Measurements from ENCODE around the gene KRTAP10-4. TPM values are rescaled to one million over a fixed set of nuclear protein-coding genes. Genes with fewer than 3 reads are reported as not detected.

Gene KRTAP10-4
- total and polyA plus RNA-seq, 2 donors (not counting 3 experiments of a cell fraction or from before 2014, with no cell fraction given) = not detected

- Histone ChIP-seq H3K4me1 (ENCODE audit: control insufficient read depth, extremely low read depth, insufficient read depth, low read length) (no peaks in the 10 kb centered on the region), H3K4me2 (ENCODE audit: insufficient read depth, low read length) (no peak overlapping the region), H3K36me3 (ENCODE audit: control insufficient read depth in 2 of 2, extremely low read depth in 1 of 2, insufficient read depth in 2 of 2, low read length in 2 of 2) (no peaks in the 10 kb centered on the region), H3K9ac (replicated peaks; ENCODE audit: extremely low read depth, insufficient read depth, low read length) (no peak overlapping the region), H3K9me3 (replicated peaks; ENCODE audit: control insufficient read depth, insufficient read depth, low read length) (peaks cover 5% of the 10 kb centered on the region), H2AFZ (ENCODE audit: low read depth, low read length) (no peak overlapping the region), H3K9me1 (replicated peaks; ENCODE audit: control insufficient read depth, extremely low read depth, insufficient read depth, low read length) (no peaks in the 10 kb centered on the region), H4K20me1 (replicated peaks; ENCODE audit: control insufficient read depth, extremely low read depth, insufficient read depth, low read length) (no peaks in the 10 kb centered on the region), H3K4me3 (replicated peaks in 1 of 3; ENCODE audit: insufficient read depth in 1 of 3, low read depth in 1 of 3, low read length in 3 of 3) (no peak overlapping the region), H3K79me2 (ENCODE audit: control insufficient read depth, insufficient read depth, low read length) (no peaks in the 10 kb centered on the region), H3K27me3 (ENCODE audit: control insufficient read depth in 2 of 2, insufficient read depth in 2 of 2, low read length in 2 of 2) (no peaks in the 10 kb centered on the region), H3K27ac (ENCODE audit: insufficient read depth, low read depth, low read length) (no peak overlapping the region)
- TF ChIP-seq POLR2AphosphoS5 (IDR thresholded peaks at IDR 0.05; ENCODE audit: insufficient read depth, low read depth, low read length) = no peak
- DNase-seq (ENCODE audit: low read depth, low spot score) (no peak), FAIRE-seq (no peak)
- POLR2A ChIA-PET = no interaction called here
- BruUV-seq (replicated peaks) = no TSS peak
- dilution Hi-C loops (cut with MboI; ENCODE audit: extremely low pct_ligation_motif_present, low sequenced_read_pairs) = no loop called here
- intact Hi-C loops (cut with micrococcal nuclease) = no loop called here
- CTCF ChIA-PET = no interaction called here
Measured at GRCh38 chr21:44614161-44614631, 40.7 kb downstream of the KRTAP10-4 start.

DNA sequence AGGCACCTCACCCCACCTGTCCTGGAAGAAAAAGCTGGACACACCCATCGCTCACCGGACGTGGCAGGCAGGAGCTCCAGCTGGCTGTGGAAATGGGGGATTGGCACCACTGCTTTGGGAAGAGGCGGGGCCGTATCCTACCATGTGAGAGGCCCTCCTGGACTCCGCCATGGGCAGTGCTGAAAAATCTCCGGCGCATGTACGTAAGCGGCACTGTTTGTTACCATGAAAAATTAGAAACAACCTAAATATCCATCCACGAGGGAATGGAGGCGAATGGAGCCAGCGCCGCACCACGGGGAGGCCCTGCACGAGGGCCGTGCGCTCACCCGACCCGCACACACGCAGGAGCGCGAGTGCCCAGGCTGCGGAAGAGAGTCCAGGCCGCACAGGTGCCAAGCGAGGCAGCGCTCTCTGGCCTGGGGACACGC is 41.4 kb downstream of the KRTAP10-4 start:
- intact Hi-C loops (cut with micrococcal nuclease) = no loop called here

More for the DNA sequence above, 41.4 kb downstream of the KRTAP10-4 start:
- ChIA-PET CTCF (no interaction called here), POLR2A (no interaction called here)
- Histone ChIP-seq H3K36me3 (ENCODE audit: control insufficient read depth in 2 of 2, extremely low read depth in 1 of 2, insufficient read depth in 2 of 2, low read length in 2 of 2) (no peaks in the 10 kb centered on the region), H3K9me3 (replicated peaks; ENCODE audit: control insufficient read depth, insufficient read depth, low read length) (peaks cover 5% of the 10 kb centered on the region), H3K4me2 (ENCODE audit: insufficient read depth, low read length) (no peak overlapping the region), H3K4me1 (ENCODE audit: control insufficient read depth, extremely low read depth, insufficient read depth, low read length) (no peaks in the 10 kb centered on the region), H3K27ac (ENCODE audit: insufficient read depth, low read depth, low read length) (no peak overlapping the region), H3K9ac (replicated peaks; ENCODE audit: extremely low read depth, insufficient read depth, low read length) (no peak overlapping the region), H3K9me1 (replicated peaks; ENCODE audit: control insufficient read depth, extremely low read depth, insufficient read depth, low read length) (no peaks in the 10 kb centered on the region), H3K79me2 (ENCODE audit: control insufficient read depth, insufficient read depth, low read length) (no peaks in the 10 kb centered on the region), H4K20me1 (replicated peaks; ENCODE audit: control insufficient read depth, extremely low read depth, insufficient read depth, low read length) (no peaks in the 10 kb centered on the region), H3K4me3 (replicated peaks in 1 of 3; ENCODE audit: insufficient read depth in 1 of 3, low read depth in 1 of 3, low read length in 3 of 3) (no peak overlapping the region), H2AFZ (ENCODE audit: low read depth, low read length) (no peak overlapping the region), H3K27me3 (ENCODE audit: control insufficient read depth in 2 of 2, insufficient read depth in 2 of 2, low read length in 2 of 2) (no peaks in the 10 kb centered on the region)
- no TSS peak for BruUV-seq (replicated peaks)
- dilution Hi-C loops (cut with MboI; ENCODE audit: extremely low pct_ligation_motif_present, low sequenced_read_pairs) = no loop called here
- FAIRE-seq (no peak), DNase-seq (ENCODE audit: low read depth, low spot score) (no peak)
- TF ChIP-seq JUN (IDR thresholded peaks at IDR 0.05; ENCODE audit: borderline replicate concordance, insufficient read depth, insufficient read length, low read depth) = no peak
- TF ChIP-seq CTCF (IDR thresholded peaks at IDR 0.05; ENCODE audit: extremely low read depth in 1 of 2, insufficient read depth in 1 of 2, low read depth in 1 of 2, low read length in 2 of 2) = no peak
- TF ChIP-seq FOS (IDR thresholded peaks at IDR 0.05; ENCODE audit: borderline replicate concordance, insufficient read depth, low read length) = no peak
- TF ChIP-seq, protein P1, sequence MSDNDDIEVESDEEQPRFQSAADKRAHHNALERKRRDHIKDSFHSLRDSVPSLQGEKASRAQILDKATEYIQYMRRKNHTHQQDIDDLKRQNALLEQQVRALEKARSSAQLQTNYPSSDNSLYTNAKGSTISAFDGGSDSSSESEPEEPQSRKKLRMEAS (IDR thresholded peaks at IDR 0.05; ENCODE audit: insufficient read depth, insufficient read length) = no peak
- no peak for TF ChIP-seq GATA2 (IDR thresholded peaks at IDR 0.05; ENCODE audit: insufficient read depth, insufficient read length, low read depth, low read length)
- no peak for TF ChIP-seq MYC (IDR thresholded peaks at IDR 0.05; ENCODE audit: low read depth, low read length)
- no peak for TF ChIP-seq POLR2AphosphoS5 (IDR thresholded peaks at IDR 0.05; ENCODE audit: insufficient read depth, low read depth, low read length)

Measured in endothelial cell of umbilical vein (primary cell).